ENCODE data around the gene NDUFAF3. TPM values are rescaled to one million over a fixed set of nuclear protein-coding genes. Genes with fewer than 3 reads are reported as not detected.
A peak's percentile ranks its signal among the peaks of the same experiment; 100 is the strongest.

Gene NDUFAF3
- total RNA-seq, 4 donors from 2014 or later = 8.8 to 96.6 (median 30.3) TPM

- Histone ChIP-seq H3K27me3 (no peaks in the 10 kb centered on the region), H3K9me3 (no peaks in the 10 kb centered on the region), H3K4me1 (peaks cover 0 to 6% of the 10 kb centered on the region in 2 donors), H3K27ac (no peak overlapping the region), H3K36me3 (no peaks in the 10 kb centered on the region), H3K4me3 (no peak overlapping the region)
- no peak for DNase-seq
- intact Hi-C loops (cut with DNase I; ENCODE audit: low total_unique reads) = no loop called here
- TF ChIP-seq CTCF (IDR thresholded peaks at IDR 0.05) (no peak), POLR2A (IDR thresholded peaks at IDR 0.05) (no peak)
These were observed 22.6 kb upstream of the NDUFAF3 start for GRCh38 chr3:48999085-48999858.

- H3K9me3 ChIP-seq = no peaks in the 10 kb centered on the region
- no peaks in the 10 kb centered on the region for H3K36me3 ChIP-seq
- TF ChIP-seq POLR2A (IDR thresholded peaks at IDR 0.05) (no peak), CTCF (IDR thresholded peaks at IDR 0.05) (no peak)
- peaks cover 0 to 6% of the 10 kb centered on the region in 2 donors for H3K4me1 ChIP-seq
- no peak for DNase-seq
- intact Hi-C loops (cut with DNase I; ENCODE audit: low total_unique reads) = no loop called here
- no peak overlapping the region for H3K4me3 ChIP-seq
- no peaks in the 10 kb centered on the region for H3K27me3 ChIP-seq
- no peak overlapping the region for H3K27ac ChIP-seq
These were observed 20.8 kb upstream of the NDUFAF3 start for GRCh38 chr3:49001155-49001554.

GRCh38 chr3:49004352-49005302 lies 17.3 kb upstream of the NDUFAF3 start:
- intact Hi-C loops (cut with DNase I; ENCODE audit: low total_unique reads) = no loop called here

GRCh38 chr3:49005303-49005680 lies 16.6 kb upstream of the NDUFAF3 start:
- Histone ChIP-seq H3K36me3 (no peaks in the 10 kb centered on the region), H3K27me3 (no peaks in the 10 kb centered on the region), H3K9me3 (no peaks in the 10 kb centered on the region), H3K27ac (no peak overlapping the region), H3K4me3 (no peak overlapping the region), H3K4me1 (no peaks in the 10 kb centered on the region)
- no peak for DNase-seq
- intact Hi-C loops (cut with DNase I; ENCODE audit: low total_unique reads) = no loop called here
- TF ChIP-seq CTCF (IDR thresholded peaks at IDR 0.05) = no peak
- TF ChIP-seq POLR2A (IDR thresholded peaks at IDR 0.05) = no peak

More at GRCh38 chr3:49004352-49005302, 17.3 kb upstream of the NDUFAF3 start:
- no peak overlapping the region for H3K27ac ChIP-seq
- H3K4me3 ChIP-seq = no peak overlapping the region
- no peak for DNase-seq
- H3K9me3 ChIP-seq = no peaks in the 10 kb centered on the region
- H3K4me1 ChIP-seq = no peaks in the 10 kb centered on the region
- H3K36me3 ChIP-seq = no peaks in the 10 kb centered on the region
- H3K27me3 ChIP-seq = no peaks in the 10 kb centered on the region
- TF ChIP-seq POLR2A (IDR thresholded peaks at IDR 0.05) (no peak), CTCF (IDR thresholded peaks at IDR 0.05) (no peak)

GRCh38 chr3:49005998-49006397 lies 15.9 kb upstream of the NDUFAF3 start:
- peak overlapping the region; percentile 92 to 99 for H3K27ac ChIP-seq

More at GRCh38 chr3:49005998-49006397, 15.9 kb upstream of the NDUFAF3 start:
- DNase-seq = peak in 1 of 2 donors; percentile 53
- intact Hi-C loops (cut with DNase I; ENCODE audit: low total_unique reads) = no loop called here
- Histone ChIP-seq H3K9me3 (no peaks in the 10 kb centered on the region), H3K36me3 (no peaks in the 10 kb centered on the region), H3K27me3 (no peaks in the 10 kb centered on the region), H3K4me3 (no peak overlapping the region), H3K4me1 (no peaks in the 10 kb centered on the region)
- TF ChIP-seq POLR2A (IDR thresholded peaks at IDR 0.05) (no peak), CTCF (IDR thresholded peaks at IDR 0.05) (no peak)
